GM19467 (cell line): Measurements from ENCODE around the gene ZNF678.
"Not testable (repeated sequence)": the region's sequence is repeated elsewhere in the genome, so short reads cannot be mapped to it uniquely, and the experiment has no call there.

ENCODE experiments used
- ATAC-seq: cut with Tn5 transposase; IDR thresholded peaks from one replicate; pipeline ENCODE4 v1.9.1; 2021; ENCODE audit warnings: mild to moderate bottlenecking, moderate library complexity; ENCODE audit not compliant: unreplicated experiment

ZNF678 gene

GRCh38 chr1:227709451-227709850 is 146.1 kb downstream of the ZNF678 start:
- no peak for ATAC-seq

GRCh38 chr1:227710474-227710873 is 147.1 kb downstream of the ZNF678 start:
- ATAC-seq: not testable (repeated sequence)

DNA sequence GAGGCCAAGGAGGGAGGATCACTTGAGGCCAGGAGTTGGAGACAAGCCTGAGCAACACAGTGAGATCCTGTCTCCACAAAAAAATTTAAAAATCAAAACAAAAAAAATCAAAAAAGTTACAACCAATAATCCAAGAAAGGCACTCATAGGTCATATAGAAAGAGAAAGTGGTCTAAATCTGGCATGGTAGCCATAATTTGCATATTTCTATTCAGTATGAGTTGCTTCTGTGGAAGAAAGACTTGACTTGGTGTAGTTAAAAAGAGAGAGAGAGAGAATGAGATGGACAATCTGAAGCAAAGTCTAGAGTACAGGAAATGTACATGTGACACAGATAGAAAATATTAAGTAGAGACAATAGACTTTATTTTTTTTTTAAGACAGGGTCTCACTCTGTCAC is 149.3 kb downstream of the ZNF678 start:
- ATAC-seq: no peak

GRCh38 chr1:227718932-227719331 is 155.6 kb downstream of the ZNF678 start:
- no peak for ATAC-seq

DNA sequence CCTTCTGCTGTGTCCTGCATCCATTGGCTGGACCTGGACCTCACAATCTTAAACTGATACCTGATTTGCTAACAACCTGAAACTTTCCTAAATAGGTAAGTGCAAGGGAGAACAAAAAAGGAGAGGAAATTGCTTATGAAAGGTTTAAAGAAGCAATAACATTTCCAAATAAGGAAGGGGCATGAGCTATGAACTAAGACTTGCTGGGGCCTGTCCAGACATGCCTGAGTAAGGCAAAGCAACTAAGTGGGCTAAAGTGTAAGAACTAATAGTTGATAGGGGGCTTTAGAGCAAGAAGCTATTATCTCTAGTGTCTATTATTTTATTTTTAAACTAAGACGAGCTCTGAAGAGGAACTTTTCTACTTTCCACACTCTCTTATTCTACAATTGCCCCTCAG is 160.1 kb downstream of the ZNF678 start:
- no peak for ATAC-seq

GRCh38 chr1:227725046-227725445 is 161.7 kb downstream of the ZNF678 start:
- no peak for ATAC-seq

- no peak for ATAC-seq
Measured at GRCh38 chr1:227726318-227726717, 163.0 kb downstream of the ZNF678 start.
